Measurements from ENCODE around the gene EXOC4. TPM values are rescaled to one million over a fixed set of nuclear protein-coding genes. Genes with fewer than 3 reads are reported as not detected.

Gene EXOC4
- polyA plus RNA-seq, 1 experiment: 45.9 TPM

GRCh38 chr7:133977409-133978274 lies 724.8 kb downstream of the EXOC4 start:
- Histone ChIP-seq H3K4me3 (ENCODE audit: low read depth, low read length) (no peak overlapping the region), H3K36me3 (ENCODE audit: control insufficient read depth, insufficient read depth, low read length) (no peaks in the 10 kb centered on the region), H3K27me3 (ENCODE audit: control insufficient read depth, insufficient read depth, low read length) (no peaks in the 10 kb centered on the region)
- DNase-seq (ENCODE audit: low read depth): no peak
- no peak for TF ChIP-seq CTCF (IDR thresholded peaks at IDR 0.05; ENCODE audit: insufficient read depth, low read depth, low read length)
- ChIA-PET CTCF (no interaction called here), POLR2A (interaction anchor here (0.8 kb wide), 1 partner anchor 920 kb away, joined by 6 read pairs; no protein-coding TSS in a partner anchor)

- POLR2A ChIA-PET: interaction anchor here (0.8 kb wide), 1 partner anchor 921 kb away, joined by 6 read pairs; no protein-coding TSS in a partner anchor
- H3K27me3 ChIP-seq (ENCODE audit: control insufficient read depth, insufficient read depth, low read length): no peaks in the 10 kb centered on the region
Observed at GRCh38 chr7:133978502-133979295, 725.8 kb downstream of the EXOC4 start.

GRCh38 chr7:133980804-133981203 lies 727.9 kb downstream of the EXOC4 start:
- CTCF ChIA-PET: interaction anchor here (0.9 kb wide), 1 partner anchor 9 kb away, joined by 4 read pairs; no protein-coding TSS in a partner anchor
- H3K27me3 ChIP-seq (ENCODE audit: control insufficient read depth, insufficient read depth, low read length): no peaks in the 10 kb centered on the region
- POLR2A ChIA-PET: no interaction called here
- no peak overlapping the region for H3K4me3 ChIP-seq (ENCODE audit: low read depth, low read length)
- H3K36me3 ChIP-seq (ENCODE audit: control insufficient read depth, insufficient read depth, low read length): no peaks in the 10 kb centered on the region
- DNase-seq (ENCODE audit: low read depth): no peak
- TF ChIP-seq CTCF (IDR thresholded peaks at IDR 0.05; ENCODE audit: insufficient read depth, low read depth, low read length): no peak

More at GRCh38 chr7:133978502-133979295, 725.8 kb downstream of the EXOC4 start:
- CTCF ChIA-PET: no interaction called here
- no peak for TF ChIP-seq CTCF (IDR thresholded peaks at IDR 0.05; ENCODE audit: insufficient read depth, low read depth, low read length)
- DNase-seq (ENCODE audit: low read depth): no peak
- Histone ChIP-seq H3K36me3 (ENCODE audit: control insufficient read depth, insufficient read depth, low read length) (no peaks in the 10 kb centered on the region), H3K4me3 (ENCODE audit: low read depth, low read length) (no peak overlapping the region)

- TF ChIP-seq CTCF (IDR thresholded peaks at IDR 0.05; ENCODE audit: insufficient read depth, low read depth, low read length): no peak
- DNase-seq (ENCODE audit: low read depth): no peak
- POLR2A ChIA-PET: no interaction called here
- CTCF ChIA-PET: no interaction called here
- Histone ChIP-seq H3K27me3 (ENCODE audit: control insufficient read depth, insufficient read depth, low read length) (no peaks in the 10 kb centered on the region), H3K36me3 (ENCODE audit: control insufficient read depth, insufficient read depth, low read length) (no peaks in the 10 kb centered on the region), H3K4me3 (ENCODE audit: low read depth, low read length) (no peak overlapping the region)
Observed at GRCh38 chr7:133983685-133984419, 731.0 kb downstream of the EXOC4 start.
